H1 (cell line): ENCODE data around the gene MXD4. TPM values are rescaled to one million over a fixed set of nuclear protein-coding genes. Genes with fewer than 3 reads are reported as not detected.

Experiments used
- CTCF ChIA-PET: fragments of 300-600 bp; sonication (Branson Sonifier 250); formaldehyde crosslinking; loops from one replicate; lab custom pipeline; 2021; ENCODE audit not compliant: partially characterized antibody; lab: Charles Lee
- POLR2A ChIA-PET: fragments of 300-600 bp; sonication (Branson Sonifier 250); formaldehyde crosslinking; loops from one replicate; lab custom pipeline; 2021; ENCODE audit warnings: inconsistent platforms; ENCODE audit not compliant: partially characterized antibody; lab: Charles Lee
- DNase-seq, 2 experiments: peaks; one replicate each; pipeline versions ENCODE4 v3.0.0 to v3.0.0-alpha.2; 2010 to 2022; ENCODE audit warnings: low spot score in 2 of 2, low read depth in 1 of 2, mixed read lengths in 1 of 2
- FAIRE-seq: peaks from 2 replicates; lab custom pipeline; 2011; peaks lifted over from hg19 to GRCh38; lab: Jason Lieb, UNC
- H2AFZ ChIP-seq: 2 replicates; pipeline ENCODE4 v1.8.1; 2012; ENCODE audit warnings: low read length, inconsistent platforms
- H2AK5ac ChIP-seq: 2 replicates; pipeline ENCODE4 v1.6.1; 2013; ENCODE audit warnings: low read depth, low read length
- H2BK120ac ChIP-seq: replicated peaks from 2 replicates; pipeline ENCODE3; 2013; ENCODE audit warnings: low read depth, low read length, inconsistent platforms
- H2BK12ac ChIP-seq: 2 replicates; pipeline ENCODE4 v1.6.1; 2013; ENCODE audit warnings: low read depth, low read length
- H2BK15ac ChIP-seq: 2 replicates; pipeline ENCODE4 v1.6.1; 2013; ENCODE audit warnings: low read length
- H2BK20ac ChIP-seq: 2 replicates; pipeline ENCODE4 v1.6.1; 2013; ENCODE audit warnings: low read length
- H2BK5ac ChIP-seq: 2 replicates; pipeline ENCODE4 v1.6.1; 2013; ENCODE audit warnings: low read depth, low read length
- H3K14ac ChIP-seq: 2 replicates; pipeline ENCODE4 v1.6.1; 2013; ENCODE audit warnings: inconsistent platforms; ENCODE audit not compliant: insufficient read length
- H3K18ac ChIP-seq: 2 replicates; pipeline ENCODE4 v1.6.1; 2013; ENCODE audit warnings: low read length; ENCODE audit errors: extremely low read depth
- H3K23ac ChIP-seq: 2 replicates; pipeline ENCODE4 v1.6.1; 2013; ENCODE audit warnings: inconsistent platforms; ENCODE audit not compliant: insufficient read length
- H3K23me2 ChIP-seq: 2 replicates; pipeline ENCODE4 v1.6.1; 2013; ENCODE audit warnings: low read depth, low read length
- H3K27ac ChIP-seq: 2 replicates; pipeline ENCODE4 v1.6.1; 2011; ENCODE audit warnings: low read depth, low read length, inconsistent platforms
- H3K27me3 ChIP-seq, 4 experiments: replicated peaks in 1 of 4; 1 replicate in 1 of 4; 2 replicates in 3 of 4; pipeline versions ENCODE4 v1.6.1 to v1.8.1; 2011 to 2013; ENCODE audit warnings: low read length in 3 of 4, mild to moderate bottlenecking in 3 of 4, inconsistent platforms in 2 of 4, mixed read lengths in 2 of 4, moderate library complexity in 1 of 4; ENCODE audit not compliant: control insufficient read depth in 3 of 4, insufficient read depth in 3 of 4; ENCODE audit errors: extremely low read depth in 1 of 4
- H3K36me3 ChIP-seq, 4 experiments: 2 replicates each; pipeline versions ENCODE4 v1.6.1 to v1.8.1; 2011 to 2013; ENCODE audit warnings: mild to moderate bottlenecking in 4 of 4, low read length in 3 of 4, moderate library complexity in 2 of 4, control low read depth in 1 of 4, inconsistent platforms in 1 of 4; ENCODE audit not compliant: insufficient read depth in 4 of 4, control insufficient read depth in 2 of 4
- H3K4ac ChIP-seq: replicated peaks from 2 replicates; pipeline ENCODE3; 2013; ENCODE audit warnings: low read length, low read depth, mixed read lengths, inconsistent platforms; ENCODE audit not compliant: insufficient read length
- H3K4me1 ChIP-seq, 4 experiments: replicated peaks in 1 of 4; 1 replicate in 1 of 4; 2 replicates in 3 of 4; pipeline versions ENCODE4 v1.6.1 to v1.8.1; 2011 to 2013; ENCODE audit warnings: low read length in 3 of 4, inconsistent platforms in 2 of 4, mixed read lengths in 1 of 4; ENCODE audit not compliant: insufficient read depth in 4 of 4, control insufficient read depth in 3 of 4
- H3K4me2 ChIP-seq, 2 experiments: 2 replicates each; pipeline versions ENCODE4 v1.6.1 to v1.8.1; 2011 to 2013; ENCODE audit warnings: low read depth in 2 of 2, low read length in 2 of 2, control low read depth in 1 of 2, inconsistent platforms in 1 of 2, mild to moderate bottlenecking in 1 of 2; ENCODE audit not compliant: insufficient read depth in 1 of 2
- H3K4me3 ChIP-seq, 4 experiments: fragments of 200-600, 300-600 bp in 1 of 4; sonication (generic), shearing (Covaris generic), sonication (Bioruptor Twin) in 1 of 4; 2 replicates each; pipeline versions ENCODE4 v1.5.1 to v1.8.1; 2011 to 2016; ENCODE audit warnings: low read length in 4 of 4, low read depth in 3 of 4, control low read depth in 2 of 4, inconsistent platforms in 2 of 4, mild to moderate bottlenecking in 2 of 4, mixed read lengths in 1 of 4, moderate library complexity in 1 of 4; ENCODE audit not compliant: insufficient read depth in 2 of 4; ENCODE audit errors: extremely low read depth in 1 of 4
- H3K56ac ChIP-seq: replicated peaks from 2 replicates; pipeline ENCODE3; 2013; ENCODE audit warnings: low read depth, mild to moderate bottlenecking, mixed read lengths, low read length, inconsistent platforms; ENCODE audit not compliant: insufficient read length
- H3K79me1 ChIP-seq: 2 replicates; pipeline ENCODE4 v1.6.1; 2013; ENCODE audit warnings: low read depth, low read length, control low read depth
- H3K79me2 ChIP-seq, 2 experiments: 2 replicates each; pipeline versions ENCODE4 v1.6.1 to v1.8.1; 2012 to 2013; ENCODE audit warnings: low read length in 2 of 2, mild to moderate bottlenecking in 2 of 2, inconsistent platforms in 1 of 2; ENCODE audit not compliant: insufficient read depth in 2 of 2, control insufficient read depth in 1 of 2
- H3K9ac ChIP-seq, 4 experiments: replicated peaks in 1 of 4; 1 replicate in 1 of 4; 2 replicates in 3 of 4; pipeline versions ENCODE4 v1.6.1 to v1.8.1; 2011 to 2013; ENCODE audit warnings: low read depth in 3 of 4, low read length in 3 of 4, control low read depth in 2 of 4, mild to moderate bottlenecking in 2 of 4, moderate library complexity in 2 of 4, inconsistent platforms in 1 of 4; ENCODE audit errors: extremely low read depth in 1 of 4
- H3K9me3 ChIP-seq, 2 experiments: 2 replicates each; pipeline versions ENCODE4 v1.6.1 to v1.8.1; 2012 to 2013; ENCODE audit warnings: mild to moderate bottlenecking in 2 of 2, moderate library complexity in 2 of 2, control low read depth in 1 of 2, inconsistent platforms in 1 of 2, low read depth in 1 of 2, low read length in 1 of 2, mixed read lengths in 1 of 2; ENCODE audit not compliant: insufficient read depth in 2 of 2
- H4K20me1 ChIP-seq, 2 experiments: replicated peaks in 1 of 2; 2 replicates each; pipeline versions ENCODE3 to v1.8.1; 2011 to 2013; ENCODE audit warnings: inconsistent platforms in 2 of 2, low read length in 2 of 2, mild to moderate bottlenecking in 1 of 2; ENCODE audit not compliant: insufficient read depth in 2 of 2, control insufficient read depth in 1 of 2
- H4K5ac ChIP-seq: 2 replicates; pipeline ENCODE4 v1.6.1; 2013; ENCODE audit warnings: low read length, low read depth, mixed read lengths, inconsistent platforms; ENCODE audit not compliant: insufficient read length
- H4K8ac ChIP-seq: 2 replicates; pipeline ENCODE4 v1.8.0; 2013; ENCODE audit warnings: mild to moderate bottlenecking, moderate library complexity, low read length, inconsistent platforms; ENCODE audit not compliant: insufficient read depth; ENCODE audit errors: extremely low read depth
- H4K91ac ChIP-seq: replicated peaks from 2 replicates; pipeline ENCODE3; 2013; ENCODE audit warnings: low read length, mixed read lengths, inconsistent platforms; ENCODE audit not compliant: insufficient read length
- EZH2 ChIP-seq: fragments of 200-600 bp; sonication (generic); IDR thresholded peaks from 2 replicates; pipeline ENCODE4 v1.7.1; 2012; ENCODE audit warnings: low read depth, mild to moderate bottlenecking, moderate library complexity, low read length, inconsistent platforms; ENCODE audit not compliant: severe bottlenecking
- FOSL1 ChIP-seq: IDR thresholded peaks from 2 replicates; pipeline ENCODE4 v1.6.1; 2011; ENCODE audit warnings: mild to moderate bottlenecking, low read depth, low read length, moderate library complexity; ENCODE audit not compliant: insufficient read depth
- KDM5A ChIP-seq: fragments of 200-600 bp; IDR thresholded peaks from 2 replicates; pipeline ENCODE4 v1.7.1; 2012; ENCODE audit warnings: mild to moderate bottlenecking, low read length, inconsistent platforms, mixed read lengths
- POLR2A ChIP-seq, 2 experiments: IDR thresholded peaks; 1 replicate in 1 of 2; 2 replicates in 1 of 2; pipeline ENCODE4 v1.6.1; 2011; ENCODE audit warnings: low read depth in 2 of 2, low read length in 2 of 2, mild to moderate bottlenecking in 2 of 2; ENCODE audit errors: control extremely low read depth in 1 of 2
- RAD21 ChIP-seq, 2 experiments: IDR thresholded peaks in 1 of 2; conservative IDR thresholded peaks in 1 of 2; 2 replicates each; pipeline ENCODE4 v1.6.1; 2011; ENCODE audit warnings: low read depth in 2 of 2, low read length in 2 of 2, improper control_type of control experiment in 1 of 2, inconsistent platforms in 1 of 2, mild to moderate bottlenecking in 1 of 2, moderate library complexity in 1 of 2
- SIRT6 ChIP-seq: IDR thresholded peaks from one replicate; pipeline ENCODE4 v1.7.1; 2012; ENCODE audit warnings: low read length, inconsistent platforms
- SP1 ChIP-seq: IDR thresholded peaks from 2 replicates; pipeline ENCODE4 v1.6.1; 2011; ENCODE audit warnings: low read depth, low read length
- WGBS, 2 experiments: shearing (Covaris generic) in 1 of 2; methylation state at CpG; one replicate each; pipeline versions ENCODE4 v1.1.6 to v1.1.7; 2013 to 2015; ENCODE audit warnings: low lambda C conversion rate in 2 of 2, mixed read lengths in 2 of 2, inconsistent platforms in 1 of 2, low coverage in 1 of 2, missing lambda C conversion rate in 1 of 2; ENCODE audit not compliant: insufficient replicate concordance in 2 of 2, insufficient coverage in 1 of 2, insufficient read length in 1 of 2; ENCODE audit errors: extremely low coverage in 1 of 2, missing lambda C conversion rate in 1 of 2; 5-methylcytosine and 5-hydroxymethylcytosine counted together
- polyA plus RNA-seq, 7 experiments: library from polyadenylated mRNA; depleted of rRNA in 3 of 7; stranded (reverse) in 5 of 7; unstranded in 2 of 7; fragments of >200 nt in 5 of 7; fragments of 200-250 nt in 2 of 7; gene quantifications; 1 replicate in 5 of 7; 2 replicates in 1 of 7; 4 replicates in 1 of 7; pipeline versions ENCODE4 v1.2.1 to v1.2.3, GENCODE V29; 2011 to 2013; ENCODE audit warnings: missing spikeins in 2 of 7, mixed read lengths in 2 of 7
- total RNA-seq: library from RNA; stranded (reverse); fragmentation: NEBNext Ultra II Directional; extraction: Animal tissue kit (Norgen Biotek cat#: 25700); gene quantifications from 2 replicates; pipeline ENCODE4 v1.2.1, GENCODE V29; 2021

Gene MXD4
- total and polyA plus RNA-seq, 2 of the 8 experiments (the other 6 are each of a cell fraction or from before 2014, with no cell fraction given): 18.0 to 20.8 TPM

DNA sequence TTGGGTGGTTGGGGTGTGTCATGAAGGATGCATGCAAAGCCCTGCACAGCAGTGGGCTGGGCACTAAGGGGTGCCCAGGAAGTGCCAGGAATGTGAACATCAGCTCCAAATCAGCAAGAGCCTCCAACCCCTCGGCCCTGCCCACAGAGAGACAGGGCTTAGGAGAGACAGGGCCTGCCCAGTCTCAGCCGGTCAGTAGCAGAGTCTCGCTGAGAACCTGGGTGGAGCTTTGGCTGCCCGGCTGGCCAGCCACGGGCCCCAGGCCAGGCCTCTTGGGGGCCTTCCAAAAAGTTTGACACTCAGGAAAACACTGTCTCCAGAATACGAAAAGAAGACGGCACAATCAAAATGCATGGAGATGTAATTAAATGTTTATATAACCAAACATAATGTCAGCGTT, 4.3 kb upstream of the MXD4 start:
- H3K4me1 ChIP-seq: peaks cover 0 to 15% (median 10%) of the 10 kb centered on the region in 4 experiments; a peak in 5 of 7 replicates
- H3K27me3 ChIP-seq: no peaks in the 10 kb centered on the region
- no peak overlapping the region for H3K9ac ChIP-seq
- H3K4ac ChIP-seq: no peak overlapping the region
- DNase-seq: no peak
- H3K9me3 ChIP-seq: no peaks in the 10 kb centered on the region
- CTCF ChIA-PET: interaction anchor here (1.1 to 1.5 kb wide), 2 partner anchors 15 to 194 kb away, joined by 3 to 4 read pairs; no protein-coding TSS in a partner anchor
- no peak overlapping the region for H3K27ac ChIP-seq
- H4K91ac ChIP-seq: no peak overlapping the region
- H2AFZ ChIP-seq: no peak overlapping the region
- POLR2A ChIA-PET: no interaction called here
- H3K79me1 ChIP-seq: no peaks in the 10 kb centered on the region
- no peaks in the 10 kb centered on the region for H3K79me2 ChIP-seq
- H4K5ac ChIP-seq: no peak overlapping the region
- 0 out of 2 replicates have a peak overlapping the region, but pooled peaks have one; percentile 39 for H2BK12ac ChIP-seq
- no peak overlapping the region for H3K23ac ChIP-seq
- WGBS, 2 experiments: 91% methylated on average over 8 of the region's 8 CpGs; no CpG with 5 or more reads in 1 of the 2 experiments
- no peak for FAIRE-seq
- no peaks in the 10 kb centered on the region for H3K36me3 ChIP-seq
- H2BK20ac ChIP-seq: no peak overlapping the region
- H3K23me2 ChIP-seq: peaks cover 7% of the 10 kb centered on the region; the same call in 1 of the 2 replicates
- TF ChIP-seq FOSL1 (no peak), KDM5A (no peak), EZH2 (no peak), SIRT6 (no peak), POLR2A (IDR thresholded peaks at IDR 0.05; ENCODE audit: control extremely low read depth in 1 of 2, low read depth in 2 of 2, low read length in 2 of 2) (no peak), SP1 (no peak), RAD21 (IDR thresholded peaks at IDR 0.05 in 1 of 2, conservative IDR thresholded peaks at IDR 0.05 in 1 of 2; ENCODE audit: low read depth in 2 of 2, low read length in 2 of 2) (no peak)
- TF ChIP-seq, all 59 proteins: peak for 0
- Histone ChIP-seq H3K18ac (no peak overlapping the region), H3K14ac (no peak overlapping the region), H3K4me3 (no peak overlapping the region), H3K4me2 (no peak overlapping the region), H2BK120ac (no peak overlapping the region), H2AK5ac (no peak overlapping the region), H2BK15ac (no peak overlapping the region), H3K56ac (no peak overlapping the region), H4K8ac (no peak overlapping the region), H4K20me1 (no peaks in the 10 kb centered on the region), H2BK5ac (no peak overlapping the region)
